IPS-NIHi7 (cell line): Measurements from ENCODE around the gene PAMR1.
A peak's percentile ranks its signal among the peaks of the same experiment; 100 is the strongest.

Experiments
- DNase-seq: peaks from one replicate; pipeline ENCODE4 v3.0.0; 2012; ENCODE audit warnings: mixed read lengths; ENCODE audit errors: extremely low spot score

PAMR1 gene

GRCh38 chr11:35458846-35459245 lies 66.6 kb downstream of the PAMR1 start:
- DNase-seq: no peak

DNA sequence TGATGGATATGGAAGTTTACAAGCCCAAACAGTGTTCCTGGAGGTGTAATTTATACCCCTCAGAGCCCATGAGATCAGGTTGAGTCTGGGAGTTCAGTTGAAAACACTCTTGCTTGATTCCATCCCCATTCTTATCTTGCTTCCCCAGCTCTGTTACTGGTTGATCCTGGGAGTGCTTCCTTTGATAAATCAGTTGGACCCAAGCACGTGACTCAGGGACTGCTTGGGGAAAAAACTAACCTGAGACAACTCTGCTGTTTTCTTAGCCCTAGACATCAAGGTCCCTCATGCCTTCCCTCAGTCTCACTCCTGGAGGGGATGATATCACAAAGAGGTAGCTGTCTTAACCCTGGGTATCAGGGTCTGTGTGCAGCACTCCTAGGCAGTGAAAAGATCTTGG lies 71.1 kb downstream of the PAMR1 start:
- no peak for DNase-seq

DNA sequence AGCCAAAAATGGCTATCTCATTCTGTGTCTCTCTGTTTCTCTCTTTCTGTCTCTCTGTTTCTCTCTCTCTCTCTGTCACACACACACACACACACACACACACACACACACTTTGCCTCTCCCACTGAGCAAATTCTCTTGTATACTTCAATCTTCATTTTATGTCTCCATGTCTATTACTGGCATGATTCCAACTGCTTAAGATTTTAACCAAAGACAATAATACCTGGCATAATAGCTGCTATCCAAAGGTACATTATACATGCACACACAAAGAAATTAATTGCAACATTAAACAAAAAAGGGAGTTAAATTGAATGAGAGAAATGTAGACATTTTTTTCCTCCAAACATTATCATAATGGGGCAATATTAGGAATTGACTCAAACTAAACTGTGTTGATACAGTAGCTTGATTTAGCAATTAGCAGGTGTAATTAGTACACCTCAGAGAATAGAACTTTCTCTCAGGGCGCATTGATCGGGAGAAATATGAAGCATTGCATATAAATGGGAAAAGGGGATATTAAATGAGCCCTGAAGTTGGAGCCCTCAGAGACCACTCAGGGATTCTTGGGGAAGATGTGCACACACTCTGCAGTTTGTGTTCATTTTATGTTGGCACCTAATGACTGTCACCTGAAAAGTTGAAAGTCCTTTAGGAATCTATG lies 88.7 kb downstream of the PAMR1 start:
- DNase-seq: no peak

DNA sequence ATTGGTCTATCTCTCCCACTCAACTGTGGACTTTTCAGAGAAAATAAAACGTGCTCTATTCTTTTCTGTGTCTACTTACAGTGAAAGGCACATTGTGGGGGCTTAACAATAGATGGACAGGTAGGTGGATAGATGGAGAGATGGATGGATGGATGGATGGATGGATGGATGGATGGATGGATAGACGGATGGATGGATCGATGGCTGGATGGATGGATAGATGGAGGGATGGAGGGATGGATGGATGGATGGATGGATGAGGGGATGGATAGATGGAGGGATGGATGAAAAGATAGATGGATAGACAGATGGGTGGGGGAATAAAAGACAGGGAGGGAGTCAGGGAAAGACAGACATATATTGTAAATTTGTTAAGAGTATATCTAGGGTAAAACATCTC lies 91.8 kb downstream of the PAMR1 start:
- DNase-seq: no peak

DNA sequence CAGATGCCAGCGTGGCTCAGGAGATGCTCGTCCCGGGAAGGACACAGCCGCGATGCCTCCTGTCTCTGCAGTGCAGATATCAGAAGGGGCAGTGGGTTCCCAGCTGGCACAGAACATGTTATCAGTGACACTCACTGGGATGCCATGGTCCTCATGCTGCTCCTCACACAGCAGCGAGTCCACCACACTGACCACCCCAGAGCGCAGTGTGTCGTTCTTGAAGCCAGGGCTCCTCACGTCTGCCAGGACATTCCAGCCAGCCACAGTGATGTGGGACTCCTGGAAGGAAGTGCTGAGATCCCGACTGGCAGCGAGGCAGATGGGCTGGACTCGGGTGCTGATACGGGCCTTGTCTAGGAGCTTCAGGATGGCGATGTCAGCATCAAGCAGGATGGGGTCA lies 93.0 kb downstream of the PAMR1 start:
- DNase-seq: no peak

GRCh38 chr11:35427071-35427470 lies 98.3 kb downstream of the PAMR1 start:
- no peak for DNase-seq

GRCh38 chr11:35426351-35426750 lies 99.1 kb downstream of the PAMR1 start:
- DNase-seq: no peak

- DNase-seq: no peak
These were observed 99.7 kb downstream of the PAMR1 start for GRCh38 chr11:35425603-35426212.

- no peak for DNase-seq
These were observed 101.1 kb downstream of the PAMR1 start for GRCh38 chr11:35424157-35424940.

GRCh38 chr11:35420371-35420770 lies 105.0 kb downstream of the PAMR1 start:
- DNase-seq: no peak

- peak; percentile 20 for DNase-seq
These were observed 105.5 kb downstream of the PAMR1 start for GRCh38 chr11:35419830-35420333.

- peak; percentile 64 for DNase-seq
These were observed 106.1 kb downstream of the PAMR1 start, which contains the start of gene SLC1A2 for GRCh38 chr11:35419184-35419829. Gene SLC1A2 (minus strand): TSS chr11:35419558. CDS start chr11:35418966, 592 bp downstream.

DNA sequence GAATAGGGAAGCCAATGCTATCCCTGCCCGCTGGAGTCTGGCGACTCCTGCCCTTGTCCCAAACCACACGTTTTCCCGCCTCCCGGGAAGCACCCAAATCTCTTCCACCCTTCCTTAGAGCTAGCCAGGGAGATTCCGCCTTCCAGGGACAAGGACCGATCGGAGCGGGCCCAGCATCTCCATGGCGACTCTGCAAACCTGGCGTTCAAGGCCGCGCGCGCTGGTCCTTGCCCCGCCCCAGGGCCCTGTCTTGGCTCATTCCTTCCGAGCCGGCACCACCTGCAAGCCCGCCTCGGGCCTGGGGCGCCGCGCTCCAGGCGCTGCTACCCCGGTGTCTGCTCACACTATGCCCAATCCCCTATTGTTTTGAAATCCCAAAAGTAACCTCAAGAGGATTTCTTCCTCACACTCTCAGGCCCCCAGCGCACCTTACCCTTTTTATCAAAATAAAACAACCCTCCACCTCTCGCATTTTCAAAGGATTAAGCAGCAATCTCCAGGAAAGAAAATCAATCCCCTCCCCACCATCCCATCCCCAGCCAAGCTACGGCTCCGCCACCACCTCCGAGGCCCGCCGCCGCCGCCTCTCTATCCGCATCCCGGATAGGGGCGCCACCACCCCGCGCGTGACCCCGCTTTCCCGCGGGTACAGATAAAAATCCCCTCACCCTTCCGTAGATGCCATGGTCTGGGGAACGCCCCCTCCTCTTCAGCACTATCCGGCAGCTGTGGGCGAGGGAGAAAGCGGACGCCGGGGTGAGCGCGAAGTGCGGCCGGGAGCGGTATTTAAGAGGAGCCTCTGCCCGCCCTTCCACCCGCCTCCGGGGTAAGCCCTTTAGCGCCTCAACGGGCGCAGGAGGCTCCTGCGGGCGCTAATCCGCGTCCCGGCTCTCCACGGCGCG lies 106.9 kb downstream of the PAMR1 start:
- DNase-seq: peak; percentile 45

- DNase-seq: no peak
These were observed 109.9 kb downstream of the PAMR1 start for GRCh38 chr11:35415487-35415886.

DNA sequence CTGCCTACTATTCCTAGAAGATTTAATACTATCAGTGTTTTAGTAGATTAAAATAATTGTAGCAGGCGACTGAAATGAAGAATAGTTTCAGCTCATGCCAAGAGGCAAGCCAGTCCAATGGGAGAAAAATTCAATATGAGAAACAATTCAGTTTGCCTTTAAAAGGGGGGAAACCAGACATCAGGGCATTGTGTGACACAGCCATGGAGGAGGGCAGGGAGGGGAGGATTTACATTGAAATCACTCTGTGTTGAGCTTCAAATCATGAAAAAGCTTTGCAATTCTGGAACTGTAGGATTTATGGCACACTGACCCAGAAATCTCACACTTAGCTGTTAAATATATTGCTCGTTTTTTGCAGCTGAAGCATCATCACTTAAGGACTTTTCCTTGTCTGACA lies 110.6 kb downstream of the PAMR1 start:
- no peak for DNase-seq

DNA sequence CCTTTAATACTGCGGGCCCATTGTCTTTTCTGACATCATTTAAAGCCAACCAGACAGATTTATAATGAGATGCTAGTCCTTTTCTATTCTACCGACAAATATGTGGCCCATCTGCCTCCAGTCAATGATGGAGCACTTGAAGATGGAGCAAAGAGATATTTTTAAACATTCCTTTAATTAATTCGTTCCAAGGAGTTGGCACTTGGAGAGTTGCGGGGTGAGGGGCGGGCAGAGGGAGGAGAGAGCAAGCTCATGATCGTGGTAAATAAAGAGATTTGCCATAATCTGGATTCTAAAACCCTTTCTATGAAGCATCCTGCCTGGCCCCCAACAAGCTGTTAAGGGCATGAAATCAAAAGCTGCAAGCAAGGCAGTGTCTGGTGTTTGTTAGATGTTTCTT lies 111.1 kb downstream of the PAMR1 start:
- DNase-seq: no peak

DNA sequence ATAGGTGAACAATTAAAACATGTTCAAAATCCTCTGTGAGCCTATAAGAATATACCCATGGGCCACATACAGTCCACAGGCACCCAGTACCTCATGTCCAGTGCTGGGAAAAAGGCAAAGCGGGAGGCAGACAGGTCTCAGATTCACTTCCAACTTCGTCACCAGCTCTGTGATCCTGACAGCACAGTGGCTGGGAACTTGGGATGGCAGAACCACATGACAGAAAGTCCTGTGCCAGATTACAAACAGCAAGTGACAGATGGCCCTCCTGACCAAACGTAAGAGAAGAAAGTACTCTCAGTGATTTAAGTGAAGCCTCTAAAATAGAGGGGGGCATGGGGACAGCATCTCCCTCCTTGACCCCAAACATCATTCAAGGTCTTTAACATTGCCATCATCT lies 111.8 kb downstream of the PAMR1 start:
- no peak for DNase-seq

- peak; percentile 60 for DNase-seq
These were observed 113.1 kb downstream of the PAMR1 start for GRCh38 chr11:35412285-35412684.

DNA sequence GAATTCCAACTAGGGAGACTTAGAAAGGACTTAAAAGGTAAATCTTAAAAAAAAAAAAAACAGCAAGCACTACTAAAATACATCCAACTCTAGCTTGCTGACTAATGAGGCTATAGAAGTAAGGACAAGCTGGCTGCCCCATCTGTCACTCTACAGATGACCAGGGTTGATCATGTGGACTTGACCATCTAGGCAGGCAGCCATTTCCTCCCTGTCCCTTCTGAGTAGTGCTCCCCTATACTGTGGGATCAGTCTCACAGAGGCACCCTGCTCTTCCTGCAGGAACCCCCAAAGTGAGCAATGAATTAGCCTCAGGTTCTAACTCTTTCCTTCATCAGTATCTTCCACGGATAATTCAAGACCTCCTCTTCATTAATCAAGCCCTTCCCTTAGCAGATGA lies 118.4 kb downstream of the PAMR1 start:
- DNase-seq: no peak

- peak; percentile 74 for DNase-seq
These were observed 121.0 kb downstream of the PAMR1 start for GRCh38 chr11:35404388-35404775.

- no peak for DNase-seq
These were observed 121.5 kb downstream of the PAMR1 start for GRCh38 chr11:35403765-35404387.
